Panc1 (cell line): ENCODE results near the gene SP6. TPM values are rescaled to one million over a fixed set of nuclear protein-coding genes. Genes with fewer than 3 reads are reported as not detected.

Experiments
- ATAC-seq: fragments of 200-7000 bp; cut with Tn5 transposase; 2 replicates; pipeline ENCODE4 v1.9.1; 2020; ENCODE audit warnings: mild to moderate bottlenecking, moderate library complexity
- BruUV-seq: library from RNA; stranded (reverse); fragments of 400-500 nt; replicated peaks from 2 replicates; lab custom pipeline; 2021; lab: Mats Ljungman, UMichigan
- CTCF ChIA-PET: fragments of 300-600 bp; sonication (Branson Sonifier 250); formaldehyde crosslinking; loops from one replicate; lab custom pipeline; 2022; ENCODE audit warnings: antibody characterized with exemption; lab: Charles Lee
- POLR2A ChIA-PET: fragments of 300-600 bp; sonication (Branson Sonifier 250); formaldehyde crosslinking; loops from one replicate; lab custom pipeline; 2022; ENCODE audit warnings: antibody characterized with exemption; lab: Charles Lee
- DNase-seq: peaks from one replicate; pipeline ENCODE4 v3.0.0-alpha.2; 2010; ENCODE audit warnings: low read depth, low spot score
- H3K27ac ChIP-seq: 2 replicates; pipeline ENCODE4 v1.5.1; 2011; ENCODE audit warnings: mild to moderate bottlenecking, low read length, inconsistent platforms
- H3K27me3 ChIP-seq: fragments of 200-500 bp; sonication (Bioruptor generic); 2 replicates; pipeline ENCODE4 v1.6.0; 2014; ENCODE audit warnings: low read length, inconsistent platforms; ENCODE audit not compliant: control insufficient read depth, insufficient read depth
- H3K36me3 ChIP-seq: fragments of 200-500 bp; sonication (Bioruptor generic); 2 replicates; pipeline ENCODE4 v1.5.1; 2014; ENCODE audit warnings: inconsistent platforms, mild to moderate bottlenecking, low read length, moderate library complexity; ENCODE audit not compliant: control insufficient read depth, insufficient read depth
- H3K4me1 ChIP-seq: 2 replicates; pipeline ENCODE4 v1.5.1; 2011; ENCODE audit warnings: inconsistent platforms, mild to moderate bottlenecking, low read length, moderate library complexity; ENCODE audit not compliant: control insufficient read depth, insufficient read depth
- H3K4me3 ChIP-seq, 2 experiments: 2 replicates each; pipeline ENCODE4 v1.5.1; 2011 to 2012; ENCODE audit warnings: low read depth in 2 of 2, low read length in 2 of 2, mild to moderate bottlenecking in 2 of 2, inconsistent platforms in 1 of 2, moderate library complexity in 1 of 2
- H3K9me3 ChIP-seq: fragments of 200-500 bp; sonication (Bioruptor generic); 2 replicates; pipeline ENCODE4 v1.5.1; 2014; ENCODE audit warnings: low read depth, mild to moderate bottlenecking, inconsistent platforms, low read length, moderate library complexity; ENCODE audit not compliant: control insufficient read depth, insufficient read depth
- CTCF ChIP-seq: fragments of 450-650 bp; IDR thresholded peaks from 2 replicates; pipeline ENCODE4 v1.5.1; 2017; ENCODE audit warnings: mild to moderate bottlenecking
- POLR2AphosphoS5 ChIP-seq: IDR thresholded peaks from 2 replicates; pipeline ENCODE4 v1.6.1; 2012; ENCODE audit warnings: mild to moderate bottlenecking, low read depth, low read length, moderate library complexity
- REST ChIP-seq, 2 experiments: IDR thresholded peaks; 2 replicates each; pipeline ENCODE4 v1.6.1; 2011 to 2012; ENCODE audit warnings: low read depth in 2 of 2, control low read depth in 1 of 2, low read length in 1 of 2, mild to moderate bottlenecking in 1 of 2, moderate library complexity in 1 of 2; ENCODE audit not compliant: insufficient read depth in 1 of 2
- SIN3A ChIP-seq: IDR thresholded peaks from 2 replicates; pipeline ENCODE4 v1.6.1; 2012; ENCODE audit warnings: low read depth, mild to moderate bottlenecking, low read length, moderate library complexity, borderline replicate concordance; ENCODE audit not compliant: insufficient read depth
- TCF7L2 ChIP-seq: IDR thresholded peaks from 2 replicates; pipeline ENCODE4 v1.6.1; 2011; ENCODE audit warnings: mild to moderate bottlenecking, low read depth, low read length, inconsistent platforms
- in situ Hi-C: cut with HindIII; loops from 2 replicates; pipeline ENCODE4 v1.10.0; 2016; ENCODE audit warnings: low sequenced_read_pairs, low pct_unique_long_range_greater_than_20kb
- intact Hi-C: fragments of 100-400 bp; cut with micrococcal nuclease; formaldehyde crosslinking; loops from one replicate; pipeline ENCODE4 v1.10.0; 2022; ENCODE audit not compliant: unreplicated experiment
- total RNA-seq: library from RNA; stranded (reverse); gene quantifications from one replicate; pipeline ENCODE4 v1.2.1, GENCODE V29; 2021; ENCODE audit not compliant: unreplicated experiment

Gene SP6
- total RNA-seq, 1 experiment from 2014 or later = 4.0 TPM

GRCh38 chr17:47815106-47815918 is 35.7 kb downstream of the SP6 start:
- no peak overlapping the region for H3K4me3 ChIP-seq
- peaks cover under 1% of the 10 kb centered on the region; the same call in 1 of the 2 replicates for H3K4me1 ChIP-seq
- CTCF ChIA-PET = interaction anchor here (1.1 kb wide), 1 partner anchor 14 kb away, joined by 3 read pairs; no protein-coding TSS in a partner anchor
- no peak for ATAC-seq
- POLR2A ChIA-PET = interaction anchor here (0.6 kb wide), 1 partner anchor 276 kb away, joined by 5 read pairs; no protein-coding TSS in a partner anchor
- no peak for DNase-seq
- H3K9me3 ChIP-seq = no peaks in the 10 kb centered on the region
- H3K27ac ChIP-seq = no peak overlapping the region
- no peak for TF ChIP-seq CTCF
- TF ChIP-seq TCF7L2 = no peak
- no peak for TF ChIP-seq REST (IDR thresholded peaks at IDR 0.05; ENCODE audit: insufficient read depth in 1 of 2, low read depth in 2 of 2, low read length in 1 of 2)
- TF ChIP-seq SIN3A = no peak
- no peak for TF ChIP-seq POLR2AphosphoS5
- BruUV-seq = no TSS peak
- in situ Hi-C loops = no loop called here
- no peaks in the 10 kb centered on the region for H3K27me3 ChIP-seq
- intact Hi-C loops = no loop called here
- H3K36me3 ChIP-seq = no peaks in the 10 kb centered on the region

- intact Hi-C loops (no loop called here), in situ Hi-C loops (no loop called here)
- TF ChIP-seq POLR2AphosphoS5 (no peak), CTCF (no peak), REST (IDR thresholded peaks at IDR 0.05; ENCODE audit: insufficient read depth in 1 of 2, low read depth in 2 of 2, low read length in 1 of 2) (no peak), TCF7L2 (no peak), SIN3A (no peak)
- ATAC-seq (no peak), DNase-seq (no peak)
- peaks cover 6% of the 10 kb centered on the region; the same call in 1 of the 2 replicates for H3K4me1 ChIP-seq
- ChIA-PET POLR2A (no interaction called here), CTCF (interaction anchor here (0.6 kb wide), 1 partner anchor 77 kb away, joined by 6 read pairs; no protein-coding TSS in a partner anchor)
- no peaks in the 10 kb centered on the region for H3K9me3 ChIP-seq
- H3K27me3 ChIP-seq = no peaks in the 10 kb centered on the region
- H3K27ac ChIP-seq = no peak overlapping the region
- no peaks in the 10 kb centered on the region for H3K36me3 ChIP-seq
- BruUV-seq = no TSS peak
- no peak overlapping the region for H3K4me3 ChIP-seq
Observed at GRCh38 chr17:47813512-47814031, 37.4 kb downstream of the SP6 start.
